Mammary epithelial cell (primary cell): ENCODE data around the gene MIER2.

Experiments used
- EZH2 ChIP-seq: IDR thresholded peaks from 2 replicates; pipeline ENCODE4 v1.6.1; 2012; ENCODE audit warnings: low read length, inconsistent platforms, borderline replicate concordance
- TF ChIP-seq, protein P1 (sequence below), 2 donors: IDR thresholded peaks in 1 of 2; conservative IDR thresholded peaks in 1 of 2; 2 replicates each; pipeline ENCODE4 v1.5.1; 2011 to 2012; ENCODE audit warnings: inconsistent platforms in 2 of 2, low read length in 2 of 2, mild to moderate bottlenecking in 2 of 2, control low read depth in 1 of 2, low read depth in 1 of 2; ENCODE audit not compliant: insufficient read depth in 1 of 2; ENCODE audit errors: extremely low read depth in 1 of 2

DNA sequence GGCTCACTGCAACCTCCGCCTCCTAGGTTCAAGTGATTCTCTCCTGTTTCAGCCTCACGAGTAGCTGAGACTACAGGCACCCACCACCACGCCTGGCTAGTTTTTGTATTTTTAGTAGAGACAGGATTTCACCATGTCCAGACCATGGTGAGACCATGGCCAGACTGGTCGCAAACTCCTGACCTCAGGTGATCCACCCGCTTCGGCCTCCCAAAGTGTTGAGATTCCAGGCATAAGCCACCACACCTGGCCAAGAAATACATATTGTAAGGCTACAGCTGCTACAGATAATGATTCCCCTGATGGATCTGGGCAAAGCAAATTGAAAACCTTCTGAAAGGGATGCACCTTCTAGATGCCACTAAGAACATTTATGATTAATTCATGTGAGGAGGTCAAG, 71.2 kb downstream of the MIER2 start:
- TF ChIP-seq, protein P1, sequence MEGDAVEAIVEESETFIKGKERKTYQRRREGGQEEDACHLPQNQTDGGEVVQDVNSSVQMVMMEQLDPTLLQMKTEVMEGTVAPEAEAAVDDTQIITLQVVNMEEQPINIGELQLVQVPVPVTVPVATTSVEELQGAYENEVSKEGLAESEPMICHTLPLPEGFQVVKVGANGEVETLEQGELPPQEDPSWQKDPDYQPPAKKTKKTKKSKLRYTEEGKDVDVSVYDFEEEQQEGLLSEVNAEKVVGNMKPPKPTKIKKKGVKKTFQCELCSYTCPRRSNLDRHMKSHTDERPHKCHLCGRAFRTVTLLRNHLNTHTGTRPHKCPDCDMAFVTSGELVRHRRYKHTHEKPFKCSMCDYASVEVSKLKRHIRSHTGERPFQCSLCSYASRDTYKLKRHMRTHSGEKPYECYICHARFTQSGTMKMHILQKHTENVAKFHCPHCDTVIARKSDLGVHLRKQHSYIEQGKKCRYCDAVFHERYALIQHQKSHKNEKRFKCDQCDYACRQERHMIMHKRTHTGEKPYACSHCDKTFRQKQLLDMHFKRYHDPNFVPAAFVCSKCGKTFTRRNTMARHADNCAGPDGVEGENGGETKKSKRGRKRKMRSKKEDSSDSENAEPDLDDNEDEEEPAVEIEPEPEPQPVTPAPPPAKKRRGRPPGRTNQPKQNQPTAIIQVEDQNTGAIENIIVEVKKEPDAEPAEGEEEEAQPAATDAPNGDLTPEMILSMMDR (conservative IDR thresholded peaks at IDR 0.05 in 1 of 2, IDR thresholded peaks at IDR 0.05 in 1 of 2; ENCODE audit: extremely low read depth in 1 of 2, insufficient read depth in 1 of 2, low read depth in 1 of 2, low read length in 2 of 2) = no peak
- TF ChIP-seq EZH2 = no peak
